Cardiac muscle cell (in vitro differentiated cells and primary cell): Measurements from ENCODE around the gene CPT1A. TPM values are rescaled to one million over a fixed set of nuclear protein-coding genes. Genes with fewer than 3 reads are reported as not detected.

Experiments used
- DNase-seq, 2 donors: peaks; one replicate each; pipeline versions ENCODE4 v3.0.0 to v3.0.0-alpha.2; 2010 to 2017; ENCODE audit warnings: low read depth in 1 of 2, low spot score in 1 of 2
- H3K27ac ChIP-seq: fragments of 200-600 bp; sonication (generic); 2 replicates; pipeline ENCODE4 v1.5.1; 2016
- H3K27me3 ChIP-seq: fragments of 200-600 bp; sonication (generic); 2 replicates; pipeline ENCODE4 v1.6.0; 2016; ENCODE audit warnings: control low read depth
- H3K36me3 ChIP-seq: fragments of 200-600 bp; sonication (generic); 2 replicates; pipeline ENCODE4 v1.5.1; 2016; ENCODE audit warnings: control low read depth
- H3K4me1 ChIP-seq: fragments of 200-600 bp; sonication (generic); 2 replicates; pipeline ENCODE4 v1.8.1; 2017; ENCODE audit warnings: low read depth, mild to moderate bottlenecking, mixed run types
- H3K4me3 ChIP-seq: fragments of 200-600 bp; sonication (generic); 2 replicates; pipeline ENCODE4 v1.5.1; 2016; ENCODE audit warnings: mild to moderate bottlenecking
- H3K9me3 ChIP-seq: fragments of 200-600 bp; sonication (generic); 2 replicates; pipeline ENCODE4 v1.5.1; 2017; ENCODE audit warnings: low read depth, mild to moderate bottlenecking, control low read depth
- CTCF ChIP-seq: IDR thresholded peaks from 2 replicates; pipeline ENCODE4 v1.5.1; 2012; ENCODE audit warnings: low read depth, mild to moderate bottlenecking, low read length
- polyA plus RNA-seq: library from polyadenylated mRNA; unstranded; fragments of >200 nt; fragmentation: Nextera tagmentation; extraction: Ambion mirVana; gene quantifications from 2 replicates; pipeline ENCODE4 v1.2.1, GENCODE V29; 2016
- total RNA-seq: library from RNA; depleted of rRNA; stranded (reverse); fragments of >200 nt; gene quantifications from 2 replicates; pipeline ENCODE4 v1.2.3, GENCODE V29; 2016

The CPT1A gene
- total and polyA plus RNA-seq, 2 experiments from 2014 or later: 2.1 to 7.4 TPM

- Histone ChIP-seq H3K36me3 (no peaks in the 10 kb centered on the region), H3K9me3 (no peaks in the 10 kb centered on the region), H3K27me3 (no peaks in the 10 kb centered on the region), H3K4me1 (peaks cover 50% of the 10 kb centered on the region), H3K27ac (no peak overlapping the region), H3K4me3 (no peak overlapping the region)
- no peak for DNase-seq
- TF ChIP-seq CTCF: no peak
Measured at GRCh38 chr11:68867066-68867465, 25.4 kb upstream of the CPT1A start.

GRCh38 chr11:68865241-68865640 is 23.5 kb upstream of the CPT1A start:
- Histone ChIP-seq H3K27me3 (no peaks in the 10 kb centered on the region), H3K4me3 (no peak overlapping the region), H3K27ac (no peak overlapping the region), H3K36me3 (no peaks in the 10 kb centered on the region), H3K4me1 (peaks cover 32% of the 10 kb centered on the region), H3K9me3 (no peaks in the 10 kb centered on the region)
- TF ChIP-seq CTCF: no peak
- DNase-seq: no peak

GRCh38 chr11:68863553-68864265 is 22.0 kb upstream of the CPT1A start:
- Histone ChIP-seq H3K36me3 (no peaks in the 10 kb centered on the region), H3K27me3 (no peaks in the 10 kb centered on the region), H3K4me1 (peaks cover 17% of the 10 kb centered on the region), H3K4me3 (no peak overlapping the region), H3K9me3 (no peaks in the 10 kb centered on the region), H3K27ac (no peak overlapping the region)
- no peak for DNase-seq
- TF ChIP-seq CTCF: no peak

GRCh38 chr11:68862421-68862820 is 20.7 kb upstream of the CPT1A start:
- H3K4me3 ChIP-seq: no peak overlapping the region
- H3K9me3 ChIP-seq: no peaks in the 10 kb centered on the region
- TF ChIP-seq CTCF: no peak
- no peaks in the 10 kb centered on the region for H3K36me3 ChIP-seq
- no peak overlapping the region for H3K27ac ChIP-seq
- no peak for DNase-seq
- H3K27me3 ChIP-seq: no peaks in the 10 kb centered on the region
- peaks cover 7% of the 10 kb centered on the region for H3K4me1 ChIP-seq

GRCh38 chr11:68859123-68859522 is 17.4 kb upstream of the CPT1A start:
- Histone ChIP-seq H3K36me3 (no peaks in the 10 kb centered on the region), H3K27me3 (peaks cover 19% of the 10 kb centered on the region), H3K4me1 (no peaks in the 10 kb centered on the region), H3K9me3 (no peaks in the 10 kb centered on the region), H3K4me3 (no peak overlapping the region), H3K27ac (no peak overlapping the region)
- no peak for DNase-seq
- TF ChIP-seq CTCF: no peak
